ENCODE results near the gene HIVEP1.

DNA sequence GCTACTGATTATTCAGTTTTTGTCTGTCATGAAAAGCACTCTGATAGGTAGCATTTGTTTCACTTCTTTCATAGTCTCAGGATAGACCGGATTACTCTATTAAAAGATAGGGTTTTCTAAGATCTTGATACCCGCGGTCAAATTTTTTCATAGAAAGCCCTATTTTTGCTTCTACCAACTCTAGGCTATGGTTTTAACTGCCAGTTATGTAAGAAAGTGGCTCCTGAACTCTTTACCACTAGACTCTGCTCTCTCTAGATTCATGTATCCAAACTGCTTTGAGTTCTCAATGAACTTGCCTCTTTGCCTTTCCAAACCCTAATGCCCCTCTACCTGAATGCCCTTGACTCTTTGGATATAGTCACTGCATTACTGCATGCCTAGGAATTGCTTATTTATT is 70.3 kb downstream of the HIVEP1 start:
- TF ChIP-seq, protein P1, sequence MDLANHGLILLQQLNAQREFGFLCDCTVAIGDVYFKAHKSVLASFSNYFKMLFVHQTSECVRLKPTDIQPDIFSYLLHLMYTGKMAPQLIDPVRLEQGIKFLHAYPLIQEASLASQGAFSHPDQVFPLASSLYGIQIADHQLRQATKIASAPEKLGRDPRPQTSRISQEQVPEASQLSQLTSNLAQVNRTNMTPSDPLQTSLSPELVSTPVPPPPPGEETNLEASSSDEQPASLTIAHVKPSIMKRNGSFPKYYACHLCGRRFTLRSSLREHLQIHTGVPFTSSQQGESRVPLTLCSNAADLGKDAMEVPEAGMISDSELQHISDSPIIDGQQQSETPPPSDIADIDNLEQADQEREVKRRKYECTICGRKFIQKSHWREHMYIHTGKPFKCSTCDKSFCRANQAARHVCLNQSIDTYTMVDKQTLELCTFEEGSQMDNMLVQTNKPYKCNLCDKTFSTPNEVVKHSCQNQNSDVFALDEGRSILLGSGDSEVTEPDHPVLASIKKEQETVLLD (CRISPR knock-in tag; IDR thresholded peaks at IDR 0.05; ENCODE audit: low read depth): no peak
- TF ChIP-seq HNF4G (IDR thresholded peaks at IDR 0.05; ENCODE audit: borderline replicate concordance, low read depth, low read length) (no peak), HNF4G (CRISPR knock-in tag; IDR thresholded peaks at IDR 0.05; ENCODE audit: borderline replicate concordance, low read depth) (no peak), ESRRA (CRISPR knock-in tag; IDR thresholded peaks at IDR 0.05; ENCODE audit: low read depth) (no peak), TAF1 (CRISPR knock-in tag; IDR thresholded peaks at IDR 0.05) (no peak), BHLHE40 (IDR thresholded peaks at IDR 0.05; ENCODE audit: low read length) (no peak), MAFF (IDR thresholded peaks at IDR 0.05; ENCODE audit: low read depth, low read length) (no peak)
- TF ChIP-seq, protein P2, sequence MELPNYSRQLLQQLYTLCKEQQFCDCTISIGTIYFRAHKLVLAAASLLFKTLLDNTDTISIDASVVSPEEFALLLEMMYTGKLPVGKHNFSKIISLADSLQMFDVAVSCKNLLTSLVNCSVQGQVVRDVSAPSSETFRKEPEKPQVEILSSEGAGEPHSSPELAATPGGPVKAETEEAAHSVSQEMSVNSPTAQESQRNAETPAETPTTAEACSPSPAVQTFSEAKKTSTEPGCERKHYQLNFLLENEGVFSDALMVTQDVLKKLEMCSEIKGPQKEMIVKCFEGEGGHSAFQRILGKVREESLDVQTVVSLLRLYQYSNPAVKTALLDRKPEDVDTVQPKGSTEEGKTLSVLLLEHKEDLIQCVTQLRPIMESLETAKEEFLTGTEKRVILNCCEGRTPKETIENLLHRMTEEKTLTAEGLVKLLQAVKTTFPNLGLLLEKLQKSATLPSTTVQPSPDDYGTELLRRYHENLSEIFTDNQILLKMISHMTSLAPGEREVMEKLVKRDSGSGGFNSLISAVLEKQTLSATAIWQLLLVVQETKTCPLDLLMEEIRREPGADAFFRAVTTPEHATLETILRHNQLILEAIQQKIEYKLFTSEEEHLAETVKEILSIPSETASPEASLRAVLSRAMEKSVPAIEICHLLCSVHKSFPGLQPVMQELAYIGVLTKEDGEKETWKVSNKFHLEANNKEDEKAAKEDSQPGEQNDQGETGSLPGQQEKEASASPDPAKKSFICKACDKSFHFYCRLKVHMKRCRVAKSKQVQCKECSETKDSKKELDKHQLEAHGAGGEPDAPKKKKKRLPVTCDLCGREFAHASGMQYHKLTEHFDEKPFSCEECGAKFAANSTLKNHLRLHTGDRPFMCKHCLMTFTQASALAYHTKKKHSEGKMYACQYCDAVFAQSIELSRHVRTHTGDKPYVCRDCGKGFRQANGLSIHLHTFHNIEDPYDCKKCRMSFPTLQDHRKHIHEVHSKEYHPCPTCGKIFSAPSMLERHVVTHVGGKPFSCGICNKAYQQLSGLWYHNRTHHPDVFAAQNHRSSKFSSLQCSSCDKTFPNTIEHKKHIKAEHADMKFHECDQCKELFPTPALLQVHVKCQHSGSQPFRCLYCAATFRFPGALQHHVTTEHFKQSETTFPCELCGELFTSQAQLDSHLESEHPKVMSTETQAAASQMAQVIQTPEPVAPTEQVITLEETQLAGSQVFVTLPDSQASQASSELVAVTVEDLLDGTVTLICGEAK (IDR thresholded peaks at IDR 0.05): no peak
- TF ChIP-seq, protein P2 (CRISPR knock-in tag; IDR thresholded peaks at IDR 0.05): no peak
- TF ChIP-seq, protein P3, sequence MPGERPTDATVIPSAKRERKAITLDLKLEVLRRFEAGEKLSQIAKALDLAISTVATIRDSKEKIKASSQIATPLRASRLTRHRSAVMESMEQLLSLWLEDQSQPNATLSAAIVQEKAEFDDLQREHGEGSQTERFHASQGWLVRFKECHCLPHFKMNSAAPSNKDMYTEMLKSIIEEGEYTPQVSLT (CRISPR knock-in tag; IDR thresholded peaks at IDR 0.05; ENCODE audit: borderline replicate concordance, low read depth): no peak
- TF ChIP-seq, protein P4, sequence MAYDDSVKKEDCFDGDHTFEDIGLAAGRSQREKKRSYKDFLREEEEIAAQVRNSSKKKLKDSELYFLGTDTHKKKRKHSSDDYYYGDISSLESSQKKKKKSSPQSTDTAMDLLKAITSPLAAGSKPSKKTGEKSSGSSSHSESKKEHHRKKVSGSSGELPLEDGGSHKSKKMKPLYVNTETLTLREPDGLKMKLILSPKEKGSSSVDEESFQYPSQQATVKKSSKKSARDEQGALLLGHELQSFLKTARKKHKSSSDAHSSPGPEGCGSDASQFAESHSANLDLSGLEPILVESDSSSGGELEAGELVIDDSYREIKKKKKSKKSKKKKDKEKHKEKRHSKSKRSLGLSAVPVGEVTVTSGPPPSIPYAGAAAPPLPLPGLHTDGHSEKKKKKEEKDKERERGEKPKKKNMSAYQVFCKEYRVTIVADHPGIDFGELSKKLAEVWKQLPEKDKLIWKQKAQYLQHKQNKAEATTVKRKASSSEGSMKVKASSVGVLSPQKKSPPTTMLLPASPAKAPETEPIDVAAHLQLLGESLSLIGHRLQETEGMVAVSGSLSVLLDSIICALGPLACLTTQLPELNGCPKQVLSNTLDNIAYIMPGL (CRISPR knock-in tag; IDR thresholded peaks at IDR 0.05; ENCODE audit: borderline replicate concordance in 1 of 2, low read depth in 1 of 2): no peak

Measured in HepG2 (cell line).